GM12874 (cell line): Measurements from ENCODE around the gene GMNC.
A peak's percentile ranks its signal among the peaks of the same experiment; 100 is the strongest.

ENCODE experiments used
- TF ChIP-seq, protein P1 (sequence below): IDR thresholded peaks from 2 replicates; pipeline ENCODE4 v1.5.1; 2011; ENCODE audit warnings: low read depth, mild to moderate bottlenecking, control low read depth, low read length, moderate library complexity; ENCODE audit not compliant: insufficient read depth

The GMNC gene

DNA sequence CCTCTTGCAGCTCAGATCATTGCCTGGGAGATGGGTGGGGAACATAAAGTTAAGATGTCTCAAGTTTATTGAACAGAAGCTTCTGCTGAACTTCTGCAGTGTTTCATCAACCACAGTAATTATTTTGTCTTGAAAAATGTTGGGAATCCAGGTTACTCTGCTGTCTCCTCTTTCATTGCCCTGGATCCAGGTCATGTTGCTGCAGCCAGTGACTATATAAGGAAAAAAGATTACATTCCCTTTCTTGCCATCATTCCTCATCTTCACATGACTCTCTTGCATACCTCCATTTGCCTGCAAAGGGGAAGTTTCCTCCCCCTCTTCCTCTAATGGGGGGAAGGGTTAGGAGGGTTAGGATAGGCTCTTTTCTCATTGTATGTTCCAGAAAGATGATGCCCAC lies 15.1 kb downstream of the GMNC start:
- TF ChIP-seq, protein P1, sequence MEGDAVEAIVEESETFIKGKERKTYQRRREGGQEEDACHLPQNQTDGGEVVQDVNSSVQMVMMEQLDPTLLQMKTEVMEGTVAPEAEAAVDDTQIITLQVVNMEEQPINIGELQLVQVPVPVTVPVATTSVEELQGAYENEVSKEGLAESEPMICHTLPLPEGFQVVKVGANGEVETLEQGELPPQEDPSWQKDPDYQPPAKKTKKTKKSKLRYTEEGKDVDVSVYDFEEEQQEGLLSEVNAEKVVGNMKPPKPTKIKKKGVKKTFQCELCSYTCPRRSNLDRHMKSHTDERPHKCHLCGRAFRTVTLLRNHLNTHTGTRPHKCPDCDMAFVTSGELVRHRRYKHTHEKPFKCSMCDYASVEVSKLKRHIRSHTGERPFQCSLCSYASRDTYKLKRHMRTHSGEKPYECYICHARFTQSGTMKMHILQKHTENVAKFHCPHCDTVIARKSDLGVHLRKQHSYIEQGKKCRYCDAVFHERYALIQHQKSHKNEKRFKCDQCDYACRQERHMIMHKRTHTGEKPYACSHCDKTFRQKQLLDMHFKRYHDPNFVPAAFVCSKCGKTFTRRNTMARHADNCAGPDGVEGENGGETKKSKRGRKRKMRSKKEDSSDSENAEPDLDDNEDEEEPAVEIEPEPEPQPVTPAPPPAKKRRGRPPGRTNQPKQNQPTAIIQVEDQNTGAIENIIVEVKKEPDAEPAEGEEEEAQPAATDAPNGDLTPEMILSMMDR: no peak

DNA sequence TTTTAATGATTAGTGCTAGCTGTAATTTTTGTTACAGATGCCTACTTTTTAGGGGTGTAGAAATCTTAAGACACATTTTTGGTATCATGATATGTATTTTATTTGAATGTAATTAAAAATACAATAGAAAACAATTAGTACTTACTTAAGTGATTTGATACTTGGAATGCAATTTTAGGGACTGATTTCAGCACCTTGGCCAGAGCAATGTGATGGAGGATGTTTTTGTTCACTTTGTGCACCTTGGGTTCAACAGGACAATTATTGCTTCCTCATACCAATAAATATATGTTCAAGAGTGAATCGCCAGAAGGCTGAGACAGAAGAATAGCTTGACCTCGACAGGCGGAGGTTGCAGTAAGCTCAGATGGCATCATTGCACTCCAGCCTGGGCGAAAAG lies 22.3 kb downstream of the GMNC start:
- TF ChIP-seq, protein P1: no peak

DNA sequence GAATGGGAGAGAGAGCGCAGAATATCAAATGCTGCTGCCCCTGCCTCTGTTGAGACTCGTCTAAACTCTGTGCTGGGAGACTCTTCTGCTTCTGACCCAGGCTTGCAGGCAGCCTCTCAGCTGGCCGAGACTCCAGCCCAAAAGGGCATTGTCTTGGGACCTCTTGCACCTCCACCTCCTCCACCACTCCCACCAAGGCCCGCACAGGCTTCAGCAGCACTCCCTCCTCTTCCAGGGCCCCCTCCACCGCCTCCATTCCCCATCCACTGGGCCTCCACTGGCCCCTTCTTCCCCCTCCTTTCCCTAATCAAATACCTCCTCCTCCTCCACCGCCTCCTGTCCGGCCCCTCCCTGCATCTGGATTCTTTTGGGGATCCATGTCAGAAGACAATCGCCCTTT lies 31.3 kb downstream of the GMNC start:
- TF ChIP-seq, protein P1: no peak

- TF ChIP-seq, protein P1: no peak
These were observed 32.5 kb downstream of the GMNC start for GRCh38 chr3:190830031-190830430.

GRCh38 chr3:190826018-190826417 lies 36.5 kb downstream of the GMNC start:
- TF ChIP-seq, protein P1: no peak

- TF ChIP-seq, protein P1: no peak
These were observed 37.0 kb downstream of the GMNC start for GRCh38 chr3:190825386-190826016.

GRCh38 chr3:190811775-190812480 lies 50.6 kb downstream of the GMNC start:
- TF ChIP-seq, protein P1: peak; percentile 63
